ENCODE measurements around the gene PSMD12. TPM values are rescaled to one million over a fixed set of nuclear protein-coding genes. Genes with fewer than 3 reads are reported as not detected.

The PSMD12 gene
- total RNA-seq, 4 donors from 2014 or later: 28.3 to 47.3 (median 37.3) TPM

- Histone ChIP-seq H3K27ac (peak overlapping the region in 2 of 4 donors; percentile 97 to 99), H3K36me3 (no peaks in the 10 kb centered on the region), H3K4me1 (peaks cover 0 to 43% (median 0%) of the 10 kb centered on the region in 3 donors), H3K27me3 (no peaks in the 10 kb centered on the region), H3K4me3 (no peak overlapping the region), H3K9me3 (no peaks in the 10 kb centered on the region)
- no peak for ATAC-seq
- TF ChIP-seq EP300 (IDR thresholded peaks at IDR 0.05) (no peak), CTCF (IDR thresholded peaks at IDR 0.05) (no peak), POLR2A (IDR thresholded peaks at IDR 0.05) (no peak), POLR2AphosphoS5 (IDR thresholded peaks at IDR 0.05) (no peak)
- 51 to 79% methylated on average over 5 to 6 of the region's 6 CpGs for WGBS, 2 donors (ENCODE audit: low coverage in 1 of 2)
These were observed 9.3 kb upstream of the PSMD12 start for GRCh38 chr17:67375716-67376115.

- no peak for ATAC-seq
- peak overlapping the region in 1 of 4 donors; percentile 11 for H3K27ac ChIP-seq
- H3K9me3 ChIP-seq: no peaks in the 10 kb centered on the region
- H3K36me3 ChIP-seq: no peaks in the 10 kb centered on the region
- H3K4me3 ChIP-seq: no peak overlapping the region
- 60 to 80% methylated on average over 3 to 5 of the region's 5 CpGs for WGBS, 2 donors (ENCODE audit: low coverage in 1 of 2)
- TF ChIP-seq CTCF (IDR thresholded peaks at IDR 0.05) (no peak), POLR2AphosphoS5 (IDR thresholded peaks at IDR 0.05) (no peak), POLR2A (IDR thresholded peaks at IDR 0.05) (no peak), EP300 (IDR thresholded peaks at IDR 0.05) (no peak)
- no peaks in the 10 kb centered on the region for H3K27me3 ChIP-seq
- H3K4me1 ChIP-seq: peaks cover 0 to 40% (median 0%) of the 10 kb centered on the region in 3 donors
These were observed 8.7 kb upstream of the PSMD12 start for GRCh38 chr17:67375054-67375427.

GRCh38 chr17:67374329-67375053 is 8.1 kb upstream of the PSMD12 start:
- Histone ChIP-seq H3K4me3 (no peak overlapping the region), H3K27me3 (no peaks in the 10 kb centered on the region), H3K9me3 (no peaks in the 10 kb centered on the region), H3K27ac (peak overlapping the region in 1 of 4 donors; percentile 11), H3K36me3 (no peaks in the 10 kb centered on the region), H3K4me1 (peaks cover 0 to 35% (median 0%) of the 10 kb centered on the region in 3 donors)
- ATAC-seq: peak; percentile 39
- WGBS, 2 donors (ENCODE audit: low coverage in 1 of 2): 12 to 14% methylated on average over 6 to 11 of the region's 12 CpGs
- TF ChIP-seq POLR2A (IDR thresholded peaks at IDR 0.05): no peak
- no peak for TF ChIP-seq EP300 (IDR thresholded peaks at IDR 0.05)
- peak; percentile 73 to 87 (median 76) for TF ChIP-seq CTCF (IDR thresholded peaks at IDR 0.05)

GRCh38 chr17:67372751-67373150 is 6.4 kb upstream of the PSMD12 start:
- no peak overlapping the region for H3K27ac ChIP-seq
- peaks cover 0 to 28% (median 0%) of the 10 kb centered on the region in 3 donors for H3K4me1 ChIP-seq
- no peaks in the 10 kb centered on the region for H3K27me3 ChIP-seq
- H3K9me3 ChIP-seq: no peaks in the 10 kb centered on the region
- no peak overlapping the region for H3K4me3 ChIP-seq
- TF ChIP-seq EP300 (IDR thresholded peaks at IDR 0.05) (no peak), POLR2AphosphoS5 (IDR thresholded peaks at IDR 0.05) (no peak), CTCF (IDR thresholded peaks at IDR 0.05) (no peak), POLR2A (IDR thresholded peaks at IDR 0.05) (no peak)
- ATAC-seq: no peak
- WGBS, 2 donors (ENCODE audit: low coverage in 1 of 2): 67 to 80% methylated on average over 1 of the region's 1 CpG
- no peaks in the 10 kb centered on the region for H3K36me3 ChIP-seq

GRCh38 chr17:67369676-67370075 is 3.3 kb upstream of the PSMD12 start:
- TF ChIP-seq POLR2A (IDR thresholded peaks at IDR 0.05) (no peak), POLR2AphosphoS5 (IDR thresholded peaks at IDR 0.05) (no peak), EP300 (IDR thresholded peaks at IDR 0.05) (no peak), CTCF (IDR thresholded peaks at IDR 0.05) (no peak)
- Histone ChIP-seq H3K27ac (no peak overlapping the region), H3K36me3 (no peaks in the 10 kb centered on the region), H3K9me3 (no peaks in the 10 kb centered on the region), H3K4me1 (peaks cover 3 to 20% (median 7%) of the 10 kb centered on the region in 3 donors), H3K27me3 (no peaks in the 10 kb centered on the region), H3K4me3 (no peak overlapping the region)
- no peak for ATAC-seq
